Vagina (tissue), 2 donors: ENCODE data around the gene ILK. TPM values are rescaled to one million over a fixed set of nuclear protein-coding genes. Genes with fewer than 3 reads are reported as not detected.

Source experiments
- DNase-seq, 2 donors: peaks; one replicate each; pipeline ENCODE4 v3.0.0-alpha.2; 2017; ENCODE audit errors: extremely low spot score in 2 of 2
- H3K27ac ChIP-seq: fragments of 200-600 bp; sonication (generic); one replicate; pipeline ENCODE4 v1.5.1; 2019
- H3K27me3 ChIP-seq: fragments of 200-600 bp; sonication (generic); one replicate; pipeline ENCODE4 v1.5.1; 2019
- H3K36me3 ChIP-seq, 2 donors: fragments of 200-600 bp; sonication (generic); one replicate each; pipeline ENCODE4 v1.5.1; 2017 to 2019
- H3K4me1 ChIP-seq: fragments of 200-600 bp; sonication (generic); one replicate; pipeline ENCODE4 v1.5.1; 2019
- H3K4me3 ChIP-seq, 2 donors: fragments of 200-600 bp; sonication (generic); 1 replicate in 1 of 2; 2 replicates in 1 of 2; pipeline ENCODE4 v1.5.1; 2016 to 2019
- H3K9me3 ChIP-seq: fragments of 200-600 bp; sonication (generic); one replicate; pipeline ENCODE4 v1.5.1; 2019
- CTCF ChIP-seq, 3 experiments: fragments of 450-650 bp in 2 of 3; fragments of 200-600 bp in 1 of 3; sonication (generic) in 1 of 3; IDR thresholded peaks; one replicate each; pipeline ENCODE4 v1.5.1; 2017 to 2019; ENCODE audit warnings: antibody characterized with exemption in 3 of 3, mild to moderate bottlenecking in 2 of 3, moderate library complexity in 2 of 3
- POLR2A ChIP-seq, 2 donors: fragments of 450-650 bp; IDR thresholded peaks; one replicate each; pipeline ENCODE4 v1.6.1; 2017; ENCODE audit warnings: antibody characterized with exemption in 2 of 2, mild to moderate bottlenecking in 2 of 2, moderate library complexity in 2 of 2
- POLR2AphosphoS5 ChIP-seq, 2 donors: sonication (generic); formaldehyde crosslinking; IDR thresholded peaks; one replicate each; pipeline ENCODE4 v1.9.0; 2017; ENCODE audit warnings: antibody characterized with exemption in 2 of 2, mild to moderate bottlenecking in 2 of 2, low read depth in 1 of 2; ENCODE audit not compliant: insufficient read depth in 1 of 2
- intact Hi-C: fragments of 100-400 bp; cut with DNase I; formaldehyde crosslinking; loops from one replicate; pipeline ENCODE4 v1.15.1; 2023
- total RNA-seq: library from RNA; depleted of rRNA; stranded (reverse); fragments of >200 nt; gene quantifications from one replicate; pipeline ENCODE4 v1.2.3, GENCODE V29; 2016

Gene ILK
- total RNA-seq, 1 donor from 2014 or later, result 149 TPM

GRCh38 chr11:6653656-6654055, 50.1 kb downstream of the ILK start:
- H3K4me3 ChIP-seq, result no peak overlapping the region
- TF ChIP-seq CTCF (IDR thresholded peaks at IDR 0.05) (no peak), POLR2A (IDR thresholded peaks at IDR 0.05) (no peak), POLR2AphosphoS5 (IDR thresholded peaks at IDR 0.05; ENCODE audit: insufficient read depth in 1 of 2, low read depth in 1 of 2) (no peak)
- H3K9me3 ChIP-seq, result no peaks in the 10 kb centered on the region
- H3K36me3 ChIP-seq, result no peaks in the 10 kb centered on the region
- no peaks in the 10 kb centered on the region for H3K27me3 ChIP-seq
- DNase-seq, result no peak
- H3K4me1 ChIP-seq, result peaks cover 17% of the 10 kb centered on the region
- H3K27ac ChIP-seq, result peak overlapping the region; percentile 92
- intact Hi-C loops, result loop anchor here (10.0 kb wide), 1 partner anchor 49 kb away; the partner anchor contains the start of genes ILK and RRP8

GRCh38 chr11:6654281-6655019, 50.9 kb downstream of the ILK start:
- intact Hi-C loops, result loop anchor here (10.0 kb wide), 1 partner anchor 50 kb away; the partner anchor contains the start of genes ILK and RRP8
- H3K36me3 ChIP-seq, result no peaks in the 10 kb centered on the region
- no peak for TF ChIP-seq POLR2AphosphoS5 (IDR thresholded peaks at IDR 0.05; ENCODE audit: insufficient read depth in 1 of 2, low read depth in 1 of 2)
- no peak for TF ChIP-seq CTCF (IDR thresholded peaks at IDR 0.05)
- TF ChIP-seq POLR2A (IDR thresholded peaks at IDR 0.05), result no peak
- peaks cover 17% of the 10 kb centered on the region for H3K4me1 ChIP-seq
- H3K9me3 ChIP-seq, result no peaks in the 10 kb centered on the region
- H3K27ac ChIP-seq, result peak overlapping the region; percentile 92
- DNase-seq, result no peak
- peak overlapping the region; percentile 57 to 72 for H3K4me3 ChIP-seq
- H3K27me3 ChIP-seq, result no peaks in the 10 kb centered on the region

- Histone ChIP-seq H3K4me1 (peaks cover 17% of the 10 kb centered on the region), H3K27me3 (no peaks in the 10 kb centered on the region), H3K27ac (peak overlapping the region; percentile 92), H3K36me3 (no peaks in the 10 kb centered on the region), H3K9me3 (no peaks in the 10 kb centered on the region), H3K4me3 (peak overlapping the region; percentile 57 to 72)
- DNase-seq, result no peak
- intact Hi-C loops, result loop anchor here (10.0 kb wide), 1 partner anchor 50 kb away; the partner anchor contains the start of genes ILK and RRP8
- peak in 1 of 2 donors; percentile 41 for TF ChIP-seq POLR2AphosphoS5 (IDR thresholded peaks at IDR 0.05; ENCODE audit: insufficient read depth in 1 of 2, low read depth in 1 of 2)
- no peak for TF ChIP-seq POLR2A (IDR thresholded peaks at IDR 0.05)
- TF ChIP-seq CTCF (IDR thresholded peaks at IDR 0.05), result no peak
These were observed 51.6 kb downstream of the ILK start for GRCh38 chr11:6655020-6655789.

- intact Hi-C loops, result loop anchor here (10.0 kb wide), 1 partner anchor 51 kb away; the partner anchor contains the start of genes ILK and RRP8
- peak within 1 kb of the TSS; percentile 92 for H3K27ac ChIP-seq
- no peaks in the 10 kb centered on the region for H3K9me3 ChIP-seq
- peaks cover 17% of the 10 kb centered on the region for H3K4me1 ChIP-seq
- DNase-seq, result no peak
- no peaks in the 10 kb centered on the region for H3K27me3 ChIP-seq
- H3K36me3 ChIP-seq, result no peaks in the 10 kb centered on the region
- peak within 1 kb of the TSS; percentile 57 to 72 for H3K4me3 ChIP-seq
- TF ChIP-seq POLR2A (IDR thresholded peaks at IDR 0.05), result no peak
- no peak for TF ChIP-seq CTCF (IDR thresholded peaks at IDR 0.05)
- peak in 1 of 2 donors; percentile 60 for TF ChIP-seq POLR2AphosphoS5 (IDR thresholded peaks at IDR 0.05; ENCODE audit: insufficient read depth in 1 of 2, low read depth in 1 of 2)
These were observed 52.4 kb downstream of the ILK start, which contains the start of gene DCHS1 for GRCh38 chr11:6655790-6656583. DCHS1 (minus strand) TSS chr11:6655809; CDS start chr11:6641613, 14,196 bp downstream.
